Esophagus muscularis mucosa (tissue), 4 donors: ENCODE measurements around the gene CCDC40. TPM values are rescaled to one million over a fixed set of nuclear protein-coding genes. Genes with fewer than 3 reads are reported as not detected.

Experiments used
- small RNA-seq, 3 donors: library from RNA; depleted of rRNA; stranded (forward); fragments of <200 nt; gene quantifications; one replicate each; pipeline ENCODE3, GENCODE V24; 2016
- total RNA-seq, 4 donors: library from RNA; depleted of rRNA; stranded (reverse); fragments of >200 nt; gene quantifications; one replicate each; pipeline versions ENCODE4 v1.1.0 to v1.2.1, GENCODE V29; 2016

CCDC40 gene
- total RNA-seq, 4 donors from 2014 or later, result 4.9 to 9.5 (median 7.8) TPM

Small RNA genes within 50 kb of the gene (small RNA-seq; reads per million reads assigned to genes)
- 0 reads per million in 3 donors for gene AC087741.2
- 0 reads per million in 3 donors for gene MIR1268B

Other genes with a start within 250 kb of the CCDC40 start
- gene CBX8, start 239.6 kb upstream of the CCDC40 start, total RNA-seq, result 1 to 10 TPM; 1.7 to 7.5 (median 2.6) TPM
- 10 to 100 TPM in 3 of 4 donors, 1 to 10 TPM in 1; 6.6 to 14.1 (median 12.3) TPM for gene CBX4, start 197.2 kb upstream of the CCDC40 start, total RNA-seq
- 10 to 100 TPM; 30.3 to 37.4 (median 33.2) TPM for gene TBC1D16, start 770 bp upstream of the CCDC40 start, total RNA-seq
- 10 to 100 TPM; 65.4 to 84.4 (median 73.7) TPM for gene GAA, start 64.9 kb downstream of the CCDC40 start, total RNA-seq
- gene EIF4A3, start 110.5 kb downstream of the CCDC40 start, total RNA-seq, result 10 to 100 TPM; 31.0 to 61.0 (median 39.8) TPM
- under 1 TPM in 3 of 4 donors, not detected in 1; 0.23 to 0.33 (median 0.32) TPM for gene CARD14, start 133.4 kb downstream of the CCDC40 start, total RNA-seq
- 10 to 100 TPM; 12.9 to 24.4 (median 21.3) TPM for gene SGSH, start 183.7 kb downstream of the CCDC40 start, total RNA-seq
- gene SLC26A11, start 183.8 kb downstream of the CCDC40 start, total RNA-seq, result 10 to 100 TPM; 11.3 to 13.8 (median 12.7) TPM
- gene RNF213, start 224.2 kb downstream of the CCDC40 start, total RNA-seq, result 10 to 100 TPM; 55.8 to 85.7 (median 75.9) TPM